T-helper 1 cell (primary cell): ENCODE results near the gene PGLYRP4.
A peak's percentile ranks its signal among the peaks of the same experiment; 100 is the strongest.

Source experiments
- DNase-seq, 5 donors: peaks; one replicate each; pipeline ENCODE4 v3.0.0-alpha.2; 2012 to 2020
- total RNA-seq, 4 donors: gene quantifications; one replicate each; lab custom pipeline; 2026; lab: John Stamatoyannopoulos, UW

Gene PGLYRP4
- 0 reads per million in 4 donors for total RNA-seq

- no peak for DNase-seq
These were observed at the start of gene PGLYRP4 for GRCh38 chr1:153348511-153349362. Gene PGLYRP4 (minus strand): TSS chr1:153348841. CDS start chr1:153347932, 909 bp downstream.

GRCh38 chr1:153397924-153398651 is 49.4 kb upstream of the PGLYRP4 start:
- no peak for DNase-seq

DNA sequence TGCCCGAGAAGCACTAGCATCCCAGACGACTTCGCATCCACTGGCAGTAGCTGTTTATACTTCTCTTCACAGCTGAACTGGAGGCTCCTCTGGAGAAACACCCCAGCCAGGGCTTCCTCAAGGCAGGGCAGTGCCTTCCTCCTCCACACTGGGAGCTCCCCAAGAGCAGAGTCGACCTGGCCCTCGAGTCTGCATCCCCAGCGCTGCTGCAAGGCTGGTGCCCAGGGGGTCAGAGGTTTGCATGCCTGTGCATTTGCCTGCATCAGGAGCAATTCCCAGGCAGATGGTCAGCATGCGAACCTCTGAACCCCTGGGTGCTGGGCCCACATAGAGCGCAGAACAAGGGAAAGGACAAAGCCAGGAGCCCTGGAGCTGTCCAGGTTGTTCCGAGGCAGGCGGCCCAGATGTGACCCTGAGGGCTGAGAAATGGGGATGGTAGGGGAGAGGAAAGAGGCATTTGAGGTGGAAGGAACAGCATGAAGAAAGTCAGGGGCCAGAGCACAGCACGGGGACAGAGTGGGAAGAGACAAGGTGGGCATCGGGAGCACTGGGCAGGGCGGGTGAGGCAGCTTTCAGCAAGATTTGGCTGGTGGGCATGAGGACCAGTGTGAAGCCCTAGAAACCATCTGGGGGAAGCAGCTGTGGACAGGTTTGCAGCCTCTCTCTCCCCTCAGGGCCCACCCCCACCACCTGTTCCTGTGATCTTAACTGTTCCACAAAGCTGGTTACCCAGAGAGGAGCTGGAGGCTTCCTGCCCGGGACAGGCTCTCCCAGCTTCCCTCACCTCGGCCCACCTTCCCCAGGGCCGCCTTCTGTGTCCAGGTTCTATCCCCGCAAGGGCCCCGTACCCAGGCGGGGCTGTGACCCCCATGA is 48.6 kb upstream of the PGLYRP4 start:
- no peak for DNase-seq

- DNase-seq: no peak
These were observed 47.8 kb upstream of the PGLYRP4 start for GRCh38 chr1:153396461-153396860.

- no peak for DNase-seq
These were observed 47.1 kb upstream of the PGLYRP4 start for GRCh38 chr1:153395776-153396175.

DNA sequence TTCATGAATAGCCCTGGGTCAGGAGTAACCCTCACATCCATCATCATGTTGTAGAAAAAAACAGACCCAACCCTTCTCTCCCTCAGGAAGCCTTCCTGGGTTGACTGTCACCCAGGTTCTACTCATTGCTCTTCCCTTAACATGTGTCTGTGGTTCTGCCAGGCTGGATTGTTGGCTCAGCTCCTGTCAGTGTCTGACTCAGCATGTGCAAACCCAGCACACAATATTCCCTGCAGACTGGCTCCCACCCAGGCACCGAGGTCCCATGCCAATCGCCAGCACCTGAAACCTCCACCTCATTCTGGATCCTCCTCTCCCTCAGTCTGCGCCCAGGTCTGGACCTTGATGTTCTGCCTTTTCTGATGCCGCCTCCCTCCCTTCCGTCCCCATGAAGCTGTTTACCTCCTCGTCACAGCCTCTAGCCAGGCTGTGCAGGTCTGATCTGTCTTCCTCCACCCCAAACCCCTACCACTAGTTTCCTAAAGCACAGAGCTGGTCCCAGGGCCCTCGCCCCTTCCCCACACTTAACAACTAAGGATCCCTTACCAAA is 46.6 kb upstream of the PGLYRP4 start:
- no peak for DNase-seq

DNA sequence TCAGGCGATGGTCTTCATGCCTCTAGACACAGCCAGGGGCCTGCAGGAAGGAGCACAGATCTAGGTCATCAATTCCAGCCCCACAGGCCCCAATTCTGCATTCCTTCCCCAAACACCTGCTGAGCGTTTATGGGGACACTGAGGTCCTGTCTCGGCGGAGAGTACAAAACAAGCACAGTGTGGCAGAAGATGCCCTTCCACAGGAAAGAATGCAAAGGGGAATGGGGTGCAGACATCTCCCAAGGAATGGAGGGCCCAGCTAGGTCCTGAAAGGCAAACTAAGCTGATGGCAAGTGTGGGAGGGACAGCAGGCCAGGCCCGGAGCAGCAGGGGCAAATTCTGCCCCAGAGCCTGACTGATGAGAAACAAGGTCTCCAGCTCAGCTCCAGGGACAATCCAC is 45.8 kb upstream of the PGLYRP4 start:
- no peak for DNase-seq

GRCh38 chr1:153393926-153394325 is 45.3 kb upstream of the PGLYRP4 start:
- no peak for DNase-seq

DNA sequence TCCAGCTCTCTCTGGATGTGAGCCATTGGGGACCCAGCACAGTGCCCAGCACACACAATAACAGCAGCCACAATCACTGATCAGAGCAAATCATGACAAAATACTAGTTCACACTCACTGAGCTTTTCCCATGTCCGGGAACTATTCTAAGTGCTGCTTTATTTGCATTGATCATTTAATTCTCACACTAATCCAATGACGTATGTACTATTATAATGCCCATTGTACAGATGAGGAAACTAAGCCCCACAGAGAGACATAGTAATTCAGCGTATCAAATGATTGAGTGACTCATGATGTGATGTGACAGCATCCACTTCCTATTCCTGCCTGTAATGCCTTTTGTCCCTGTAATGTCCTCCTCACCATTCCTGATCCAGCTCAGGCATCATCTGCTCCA is 44.2 kb upstream of the PGLYRP4 start:
- DNase-seq: no peak

DNA sequence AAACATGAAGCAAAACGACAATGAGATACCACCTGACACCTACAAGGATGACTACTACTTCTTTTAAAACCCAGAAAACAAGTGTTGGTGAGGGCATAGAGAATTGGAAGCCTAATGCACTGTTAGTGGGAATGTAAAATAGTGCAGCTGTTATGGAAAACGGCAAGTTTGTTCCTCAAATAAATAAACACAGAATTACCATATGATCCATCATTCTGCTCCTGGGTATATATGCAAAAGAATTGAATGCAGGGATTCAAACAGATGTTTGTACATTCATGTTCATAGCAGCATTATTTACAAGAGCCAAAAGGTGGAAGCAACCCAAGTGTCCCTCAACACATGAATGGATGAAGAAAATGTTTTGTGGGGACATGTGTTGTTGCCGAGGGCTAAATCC is 43.6 kb upstream of the PGLYRP4 start:
- DNase-seq: no peak

- DNase-seq: no peak
These were observed 42.5 kb upstream of the PGLYRP4 start, which contains the start of gene S100A8 for GRCh38 chr1:153390938-153391710. Gene S100A8 (minus strand): TSS chr1:153391073. CDS start chr1:153390535, 538 bp downstream.

GRCh38 chr1:153389973-153390879 is 41.6 kb upstream of the PGLYRP4 start:
- DNase-seq: no peak

GRCh38 chr1:153389401-153389800 is 40.8 kb upstream of the PGLYRP4 start:
- DNase-seq: no peak

GRCh38 chr1:153387785-153388184 is 39.1 kb upstream of the PGLYRP4 start:
- no peak for DNase-seq

DNA sequence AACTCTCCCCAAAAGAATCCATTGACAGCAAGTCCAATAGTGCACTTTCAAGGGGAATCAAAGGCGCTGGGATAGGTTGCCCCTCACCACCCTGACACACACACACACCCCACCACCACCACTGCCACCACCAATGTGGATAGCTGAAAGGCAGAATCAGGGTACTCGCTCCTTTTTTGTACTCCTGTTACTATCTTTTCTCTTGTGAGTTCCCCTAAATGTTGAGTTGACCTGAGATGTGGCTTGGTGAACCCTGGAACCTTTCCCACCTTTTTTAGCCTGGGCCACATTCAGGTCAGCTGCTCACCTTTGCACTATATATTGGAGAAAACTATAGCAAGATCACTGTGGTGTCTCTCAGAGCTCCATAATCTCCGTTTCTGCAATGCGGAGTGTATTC is 38.4 kb upstream of the PGLYRP4 start:
- no peak for DNase-seq

GRCh38 chr1:153386500-153386901 is 37.9 kb upstream of the PGLYRP4 start:
- peak in 1 of 5 donors; percentile 30 for DNase-seq

- DNase-seq: no peak
These were observed 36.4 kb upstream of the PGLYRP4 start for GRCh38 chr1:153384958-153385580.

DNA sequence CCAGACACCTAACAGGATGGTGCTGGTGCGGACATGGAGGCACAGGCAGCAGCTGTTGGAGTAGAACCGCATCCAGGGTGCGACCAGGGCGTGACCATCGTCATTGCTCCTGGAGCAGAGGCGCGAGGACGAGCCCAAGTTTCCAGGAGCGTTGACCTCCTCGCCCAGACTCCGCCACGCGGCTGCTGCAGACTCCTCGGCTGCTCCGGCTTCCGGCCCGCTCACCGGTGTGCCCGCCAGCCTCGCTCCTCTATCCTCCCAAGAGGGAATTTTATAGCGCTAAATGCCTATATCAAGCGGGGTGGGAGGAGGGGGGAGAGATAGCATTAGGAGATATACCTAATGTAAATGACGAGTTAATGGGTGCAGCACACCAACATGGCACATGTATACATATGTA is 32.1 kb upstream of the PGLYRP4 start:
- no peak for DNase-seq

DNA sequence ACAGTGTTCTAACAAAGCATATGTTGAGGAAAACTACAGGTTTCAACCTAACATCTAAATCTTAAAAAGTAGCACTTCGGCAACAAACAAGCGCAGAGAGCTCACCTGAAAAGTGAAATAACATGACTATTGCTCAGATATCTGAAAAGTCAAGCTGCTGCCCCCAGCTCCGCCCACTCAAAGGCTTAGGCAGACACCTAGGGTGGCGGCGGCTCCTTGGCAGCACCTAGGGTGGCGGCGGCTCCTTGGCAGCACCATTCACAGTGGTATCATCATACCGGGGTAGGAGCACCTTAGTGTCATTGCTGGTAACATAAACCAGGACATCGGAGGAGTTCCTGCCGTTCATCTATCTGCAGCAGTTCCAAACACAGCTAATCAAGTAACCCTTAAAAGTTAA is 30.9 kb upstream of the PGLYRP4 start:
- no peak for DNase-seq

DNA sequence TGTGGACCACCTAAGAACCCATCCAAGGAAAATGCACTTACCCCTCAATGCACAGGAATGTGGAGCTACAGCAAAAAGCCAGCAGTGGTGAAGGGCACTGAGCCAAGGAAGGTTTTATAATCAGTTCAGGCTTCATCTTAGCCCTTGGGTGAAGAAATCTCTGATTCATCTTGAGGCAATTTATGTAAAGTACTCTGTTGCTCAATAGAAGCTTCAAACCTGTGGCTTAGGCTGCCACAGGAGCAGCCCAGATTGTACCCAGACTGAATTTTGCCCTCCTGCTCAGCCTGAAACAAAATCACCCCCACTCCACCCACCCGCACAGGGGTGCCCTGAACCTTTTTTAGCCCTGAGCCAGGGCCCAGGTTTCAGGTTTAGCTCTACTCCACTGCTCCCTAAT is 26.9 kb upstream of the PGLYRP4 start, which contains the start of gene S100A12:
Gene S100A12, minus strand, starts transcription at position 111 of the 400 bp plus-strand sequence. CDS start 1,029 bp downstream, outside the sequence.
- DNase-seq: no peak
